GM18505 (cell line): Measurements from ENCODE around the gene LGALSL.

ENCODE experiments used
- ATAC-seq: cut with Tn5 transposase; IDR thresholded peaks from one replicate; pipeline ENCODE4 v1.9.1; 2021; ENCODE audit not compliant: unreplicated experiment
- POLR2A ChIP-seq: IDR thresholded peaks from 4 replicates; pipeline ENCODE4 v1.6.1; 2011; ENCODE audit warnings: borderline replicate concordance; ENCODE audit not compliant: insufficient read depth, insufficient read length; ENCODE audit errors: extremely low read depth

Gene LGALSL

DNA sequence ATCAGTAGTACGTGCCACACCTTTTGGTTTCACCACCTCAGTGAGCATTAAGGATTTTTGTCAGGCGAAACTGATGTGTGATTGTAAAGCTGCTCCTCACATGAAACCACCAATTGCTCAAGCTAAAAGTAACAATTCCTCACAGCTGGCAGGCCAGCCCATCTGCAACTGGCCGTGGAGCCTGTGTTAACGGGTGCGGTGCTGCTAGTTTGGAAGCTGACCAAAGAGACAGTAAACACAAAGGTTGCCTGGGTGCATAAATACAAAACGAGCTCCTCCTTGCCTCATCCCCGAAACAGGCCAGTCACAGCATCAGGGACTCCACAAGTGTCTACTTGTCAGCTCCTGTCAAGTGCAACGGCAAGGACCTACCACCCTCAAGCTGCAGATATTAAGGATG, 32.0 kb downstream of the LGALSL start:
- TF ChIP-seq POLR2A = no peak
- ATAC-seq = no peak

DNA sequence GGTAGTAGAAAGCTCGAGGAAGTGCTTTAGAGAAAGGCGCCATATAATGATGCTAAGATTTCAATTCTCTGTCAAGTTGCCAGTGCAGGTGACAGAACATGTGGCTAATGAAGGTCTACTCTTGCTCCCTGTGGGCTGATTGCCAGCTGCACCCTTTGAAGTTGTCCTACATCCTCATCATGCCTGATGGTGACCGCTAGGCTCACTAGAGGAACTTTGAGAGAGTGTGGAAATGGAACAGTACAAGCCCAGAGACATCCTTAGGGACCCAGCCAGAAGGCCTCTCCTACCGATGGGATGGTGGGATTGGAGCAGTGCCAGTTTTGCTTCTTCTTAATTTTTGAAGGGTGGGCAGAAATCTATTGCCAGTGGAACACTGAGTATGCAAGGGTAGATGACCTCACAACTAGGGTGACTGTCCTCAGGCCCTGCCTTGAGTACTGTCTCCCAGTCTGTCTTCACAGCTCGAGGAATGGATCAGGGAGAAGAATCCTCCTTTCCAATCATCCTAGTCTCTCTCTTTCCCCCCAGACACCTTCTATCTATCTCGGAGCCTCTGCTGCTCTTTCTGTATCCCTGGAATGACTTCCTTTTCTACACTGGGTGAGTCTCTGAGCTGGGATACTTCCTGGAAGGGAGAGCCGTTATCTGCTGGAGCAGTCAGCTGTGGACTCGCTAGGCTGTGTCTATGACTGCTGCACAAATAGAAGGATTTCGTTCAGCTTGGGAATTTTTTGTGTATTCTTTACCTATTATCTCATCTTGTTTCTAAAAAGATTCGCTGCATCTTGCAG, 33.5 kb downstream of the LGALSL start:
- ATAC-seq = no peak
- no peak for TF ChIP-seq POLR2A

DNA sequence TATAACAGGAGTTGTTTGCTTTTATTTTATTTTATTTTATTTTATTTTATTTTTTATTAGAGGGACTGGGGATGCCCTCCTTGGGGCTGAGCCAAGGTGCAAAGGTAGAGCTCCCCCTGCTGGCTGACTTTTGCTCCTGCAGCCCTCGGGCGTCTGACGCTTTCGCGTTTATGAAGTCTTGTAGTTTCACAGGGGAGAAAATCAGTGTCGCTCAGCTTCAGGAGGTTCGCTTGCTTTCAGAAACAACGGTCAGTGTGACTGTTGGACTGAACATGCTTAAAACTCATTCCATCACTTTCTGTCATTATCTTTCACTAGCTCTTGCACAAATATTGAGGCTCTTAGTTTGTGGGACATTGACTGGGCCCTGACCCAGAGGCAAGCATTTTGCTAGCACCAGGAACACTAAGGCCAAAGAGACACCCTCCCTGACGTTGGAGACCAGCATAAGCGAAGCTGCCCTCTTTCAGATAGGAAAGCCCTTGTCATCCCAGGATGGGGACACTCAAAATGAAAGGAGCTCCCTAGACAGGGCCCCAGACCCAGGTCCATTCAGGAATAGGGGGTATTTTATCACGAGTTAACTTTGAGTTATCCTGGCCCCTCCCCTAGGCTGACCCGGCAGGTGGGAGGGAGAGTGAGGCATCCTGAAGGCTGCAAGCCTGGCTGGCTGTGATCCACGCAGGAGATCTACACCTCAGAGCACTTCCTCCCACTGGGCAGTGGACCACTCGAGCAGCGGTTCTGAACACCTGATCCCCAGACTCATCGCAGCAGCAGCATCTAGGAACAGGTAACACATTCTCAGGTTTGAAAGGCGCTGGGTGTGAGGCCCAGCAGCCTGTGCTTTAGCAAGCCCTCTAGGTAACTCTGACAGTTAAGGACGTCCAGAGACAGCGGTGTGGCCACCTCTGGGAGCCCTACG, 34.4 kb downstream of the LGALSL start:
- no peak for ATAC-seq
- no peak for TF ChIP-seq POLR2A

DNA sequence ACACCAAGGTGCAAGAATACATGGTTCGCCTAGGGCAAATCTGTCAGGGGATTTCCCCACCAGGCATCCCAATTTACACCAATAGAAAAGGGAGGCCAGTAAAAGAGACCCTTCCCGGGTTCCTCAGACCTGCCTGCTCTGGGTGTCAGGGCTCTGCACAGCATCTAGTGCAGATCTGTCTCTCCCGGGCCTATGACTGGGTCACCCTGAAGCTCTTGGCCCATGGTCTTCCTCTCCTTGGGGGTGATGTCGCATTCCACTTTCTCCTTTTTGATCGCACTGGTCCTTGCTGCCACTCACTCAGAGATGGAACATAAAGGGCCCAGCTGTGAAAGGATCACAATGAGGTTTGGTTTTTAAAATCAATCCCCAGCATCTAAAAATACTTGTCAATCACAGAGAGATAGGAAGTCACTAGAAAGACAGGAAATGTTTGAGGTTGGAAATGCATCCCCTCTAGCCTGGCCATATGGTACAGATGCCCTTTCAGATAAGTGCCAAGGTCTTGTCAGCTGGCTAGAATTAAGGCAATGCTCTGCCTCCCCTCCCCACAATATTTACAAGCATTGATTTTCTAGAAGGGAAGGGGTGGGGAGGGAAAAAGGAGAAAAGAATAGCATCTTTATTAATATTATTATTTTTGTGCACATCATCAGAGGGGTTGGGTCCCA, 35.3 kb downstream of the LGALSL start:
- no peak for TF ChIP-seq POLR2A
- no peak for ATAC-seq

DNA sequence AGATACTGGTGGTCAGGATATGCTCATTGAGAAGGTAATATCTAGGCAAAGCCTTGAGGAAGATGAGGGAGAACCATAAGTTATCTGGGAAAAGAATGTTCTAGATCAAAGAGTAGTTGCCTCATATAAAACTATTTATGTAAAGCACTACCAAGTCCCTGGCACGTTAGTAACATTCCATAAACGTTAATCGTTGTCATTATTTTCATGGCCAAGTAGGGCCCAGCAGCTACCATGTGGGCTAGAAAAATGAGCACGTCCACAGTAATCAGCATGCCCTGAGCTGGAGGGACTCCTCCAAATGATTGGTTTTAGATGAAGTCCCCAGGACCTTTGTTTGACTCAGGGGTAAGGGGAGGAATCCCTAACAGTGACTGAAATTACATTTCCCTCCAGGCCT, 37.5 kb downstream of the LGALSL start:
- TF ChIP-seq POLR2A = no peak
- no peak for ATAC-seq

GRCh38 chr2:64492272-64492671, 38.3 kb downstream of the LGALSL start:
- no peak for ATAC-seq
- no peak for TF ChIP-seq POLR2A

DNA sequence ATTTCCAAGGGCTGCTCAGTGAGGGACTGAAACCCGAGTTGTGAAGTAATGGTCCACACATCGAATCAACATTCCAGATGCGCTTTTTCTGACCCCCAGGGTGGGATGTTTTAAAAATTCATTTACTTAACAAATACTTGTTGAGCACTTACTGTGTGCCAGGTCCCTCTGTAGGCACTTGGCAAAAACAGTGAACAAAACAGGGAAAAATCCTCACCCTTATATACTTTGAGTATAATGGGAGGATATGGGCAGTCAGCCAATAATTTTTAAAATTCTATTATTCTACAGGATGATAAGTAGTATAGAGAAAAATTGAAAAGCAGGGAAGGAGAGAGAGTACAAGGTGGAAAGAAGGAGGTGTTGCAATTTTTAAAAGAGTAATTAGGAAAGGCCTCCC, 38.9 kb downstream of the LGALSL start:
- no peak for ATAC-seq
- no peak for TF ChIP-seq POLR2A

DNA sequence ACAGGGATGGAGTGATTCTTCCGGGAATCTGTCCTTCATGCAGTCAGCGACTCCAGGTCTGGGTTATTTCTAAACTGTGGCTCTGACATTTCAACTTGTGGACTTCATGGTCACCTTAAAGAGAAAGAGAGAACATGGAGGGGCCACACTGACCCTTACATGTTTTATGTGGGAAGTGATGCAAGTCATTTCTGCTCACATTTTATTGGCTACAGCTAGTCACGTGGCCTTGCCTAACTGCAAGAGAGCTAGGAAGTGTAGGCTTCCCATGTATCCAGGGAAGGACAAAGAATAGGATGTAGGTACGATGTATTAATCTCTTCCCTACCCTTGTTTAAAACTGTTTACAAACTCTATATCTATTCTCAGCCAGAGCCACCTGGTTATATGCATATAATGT, 39.8 kb downstream of the LGALSL start:
- ATAC-seq = no peak
- TF ChIP-seq POLR2A = no peak

DNA sequence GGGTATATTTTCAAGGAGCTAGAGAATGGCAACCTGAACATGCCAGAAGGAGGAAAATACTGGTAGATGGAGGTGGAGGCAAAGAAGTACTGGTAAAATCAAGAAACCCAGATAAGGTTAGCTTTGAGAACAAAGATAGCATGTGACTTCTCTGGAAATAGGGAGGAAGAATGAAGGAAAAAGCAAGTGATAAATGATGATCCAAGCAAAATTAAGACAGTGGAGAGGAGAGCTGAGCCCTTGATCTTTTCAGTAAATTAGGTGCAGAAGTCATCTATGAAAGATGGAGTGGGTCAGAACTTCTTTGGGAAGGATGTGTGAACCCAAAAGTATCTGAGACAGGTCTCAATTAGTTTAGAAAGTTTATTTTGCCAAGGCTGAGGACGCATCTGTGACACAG, 44.5 kb downstream of the LGALSL start:
- no peak for TF ChIP-seq POLR2A
- no peak for ATAC-seq

DNA sequence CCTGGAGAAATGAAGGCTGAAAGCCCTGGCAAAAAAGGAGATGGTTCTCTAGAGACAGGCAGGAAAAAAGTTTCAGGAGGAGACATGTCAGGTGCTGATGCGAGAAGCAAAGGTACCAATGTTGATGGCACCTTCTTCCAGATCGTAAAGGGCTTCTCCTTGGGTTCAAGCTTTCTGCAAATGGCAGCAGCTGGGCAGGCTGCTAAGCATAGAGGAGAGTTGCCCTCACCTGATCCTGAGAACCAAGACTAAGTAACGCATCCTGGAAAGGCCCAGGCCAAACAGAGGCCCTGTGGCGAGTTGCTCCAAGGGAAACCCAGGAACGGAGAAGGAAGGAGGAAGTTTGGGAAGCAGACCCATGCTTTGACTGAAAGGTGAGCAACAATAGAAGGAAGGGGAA, 46.6 kb downstream of the LGALSL start:
- ATAC-seq = no peak
- TF ChIP-seq POLR2A = no peak

DNA sequence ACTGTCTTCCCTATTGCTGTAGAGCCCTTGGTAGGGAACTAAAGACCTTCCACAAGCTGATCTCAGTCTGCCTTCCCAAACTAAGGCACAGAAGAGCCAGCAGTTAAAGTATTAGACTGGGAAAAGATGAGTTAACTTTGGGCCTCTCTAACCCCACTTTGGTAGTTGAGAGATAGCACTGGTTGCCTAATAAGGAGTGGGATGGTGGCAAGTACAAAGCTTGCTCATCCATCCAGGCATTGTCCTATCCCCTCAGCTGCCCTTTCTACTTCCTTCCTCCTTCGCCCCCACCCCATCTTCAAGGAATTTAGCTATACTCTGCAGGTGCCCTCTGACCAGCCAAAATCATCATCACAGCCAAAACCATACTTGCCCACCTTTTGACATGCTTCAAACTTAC, 48.0 kb downstream of the LGALSL start:
- TF ChIP-seq POLR2A = no peak
- ATAC-seq = no peak

- no peak for TF ChIP-seq POLR2A
- ATAC-seq = no peak
Measured at GRCh38 chr2:64502860-64503259, 48.9 kb downstream of the LGALSL start.
